SHP77 treated with DMSO at 0.1 percent for 48 hours (cell line): Measurements from ENCODE around the gene MLST8.
"Not testable (repeated sequence)": the region's sequence is repeated elsewhere in the genome, so short reads cannot be mapped to it uniquely, and the experiment has no call there.

Source experiments
- DNase-seq: peaks from one replicate; lab custom pipeline; 2025; lab: John Stamatoyannopoulos, UW

MLST8 gene

GRCh38 chr16:2246301-2246885 lies 41.1 kb downstream of the MLST8 start:
- DNase-seq: no peak

GRCh38 chr16:2250652-2251295 lies 45.5 kb downstream of the MLST8 start:
- DNase-seq: no peak

- DNase-seq: peak; percentile 85
Measured at GRCh38 chr16:2251296-2252111, 46.2 kb downstream of the MLST8 start, which contains the start of gene ECI1. Gene ECI1 (minus strand): TSS chr16:2251587. CDS start chr16:2251566, 21 bp downstream.

- DNase-seq: no peak
Measured at GRCh38 chr16:2252806-2253148, 47.5 kb downstream of the MLST8 start.

- no peak for DNase-seq
Measured at GRCh38 chr16:2253293-2253692, 48.0 kb downstream of the MLST8 start.

GRCh38 chr16:2256531-2257140 lies 51.4 kb downstream of the MLST8 start:
- DNase-seq: no peak

GRCh38 chr16:2257726-2258125 lies 52.5 kb downstream of the MLST8 start:
- DNase-seq: no peak

GRCh38 chr16:2258530-2258929 lies 53.3 kb downstream of the MLST8 start:
- DNase-seq: not testable (repeated sequence)
